Mesodermal cell (in vitro differentiated cells): Measurements from ENCODE around the gene KIF3C. TPM values are rescaled to one million over a fixed set of nuclear protein-coding genes. Genes with fewer than 3 reads are reported as not detected.
A peak's percentile ranks its signal among the peaks of the same experiment; 100 is the strongest.
"Not testable (repeated sequence)": the region's sequence is repeated elsewhere in the genome, so short reads cannot be mapped to it uniquely, and the experiment has no call there.

Source experiments
- H3K27ac ChIP-seq: 2 replicates; pipeline ENCODE4 v1.7.0; 2013; ENCODE audit warnings: mild to moderate bottlenecking, low read depth, low read length, moderate library complexity; ENCODE audit not compliant: severe bottlenecking
- H3K36me3 ChIP-seq: 2 replicates; pipeline ENCODE4 v1.7.1; 2013; ENCODE audit warnings: mild to moderate bottlenecking, low read length, moderate library complexity; ENCODE audit not compliant: control insufficient read depth, insufficient read depth
- H3K4me1 ChIP-seq: one replicate; pipeline ENCODE4 v1.7.1; 2013; ENCODE audit warnings: mild to moderate bottlenecking, low read length; ENCODE audit not compliant: insufficient read depth, control insufficient read depth, poor library complexity, severe bottlenecking
- H3K4me3 ChIP-seq: 2 replicates; pipeline ENCODE4 v1.7.0; 2013; ENCODE audit warnings: low read length, control low read depth, mild to moderate bottlenecking; ENCODE audit not compliant: insufficient read depth, poor library complexity, severe bottlenecking; ENCODE audit errors: extremely low read depth
- H3K9me3 ChIP-seq: 2 replicates; pipeline ENCODE4 v1.7.1; 2013; ENCODE audit warnings: mild to moderate bottlenecking, low read length, moderate library complexity; ENCODE audit not compliant: control insufficient read depth
- WGBS, 2 experiments: methylation state at CpG; one replicate each; pipeline ENCODE4 v1.1.5; 2013; ENCODE audit warnings: missing lambda C conversion rate in 2 of 2; ENCODE audit not compliant: insufficient coverage in 2 of 2; 5-methylcytosine and 5-hydroxymethylcytosine counted together
- polyA plus RNA-seq, 2 experiments: library from polyadenylated mRNA; stranded (reverse); fragments of 50-300 nt; gene quantifications; one replicate each; pipeline ENCODE4 v1.2.3, GENCODE V29; 2013

Gene KIF3C
- polyA plus RNA-seq (2013, experiment 1 of 2), result 48.1 TPM
- polyA plus RNA-seq (2013, experiment 2 of 2), result 37.7 TPM

DNA sequence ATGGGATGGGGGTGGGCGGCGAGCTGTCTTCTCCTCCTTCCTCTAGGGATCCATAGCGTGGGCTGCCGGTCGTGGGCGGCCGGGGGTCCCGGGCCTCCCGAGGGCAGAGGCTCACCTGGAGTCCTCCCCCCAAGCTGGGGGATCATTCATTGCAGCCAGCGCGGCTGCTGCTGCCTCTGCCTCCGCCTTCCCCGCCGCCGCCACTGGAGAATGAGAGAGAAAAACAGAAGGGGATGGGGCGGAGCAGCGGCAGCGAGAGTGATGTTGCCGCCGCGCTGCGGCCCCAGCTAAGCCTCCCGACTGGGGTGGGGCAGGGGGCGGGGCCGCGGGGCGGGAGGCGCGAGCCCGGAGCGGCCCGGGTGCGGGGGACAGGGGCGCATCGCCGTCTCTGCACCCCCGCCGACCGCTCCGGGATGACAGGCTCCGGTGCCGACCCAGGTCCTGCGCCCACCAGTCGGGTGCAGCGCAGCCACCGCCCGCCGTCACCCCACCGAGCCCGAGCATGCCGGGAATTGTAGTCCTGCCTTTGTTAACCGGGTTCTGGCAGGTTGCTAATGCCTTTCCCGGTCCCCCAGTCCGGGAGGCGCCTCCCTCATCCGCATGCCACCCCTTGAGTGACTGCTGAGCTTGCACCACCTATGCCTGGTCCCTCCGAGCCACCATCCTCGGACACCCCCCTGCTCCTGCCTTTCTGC is at the start of gene KIF3C:
Gene KIF3C, minus strand, starts transcription at position 225 of the 695 bp plus-strand sequence. CDS start 580 bp downstream, outside the sequence.
- Histone ChIP-seq H3K4me1 (peaks cover 26% of the 10 kb centered on the region), H3K27ac (peak within 1 kb of the TSS; percentile 45), H3K9me3 (no peaks in the 10 kb centered on the region), H3K36me3 (peaks cover 28% of the 10 kb centered on the region), H3K4me3 (peak within 1 kb of the TSS; percentile 79)
- 1 to 2% methylated on average over 14 to 49 of the region's 58 CpGs for WGBS, 2 experiments

DNA sequence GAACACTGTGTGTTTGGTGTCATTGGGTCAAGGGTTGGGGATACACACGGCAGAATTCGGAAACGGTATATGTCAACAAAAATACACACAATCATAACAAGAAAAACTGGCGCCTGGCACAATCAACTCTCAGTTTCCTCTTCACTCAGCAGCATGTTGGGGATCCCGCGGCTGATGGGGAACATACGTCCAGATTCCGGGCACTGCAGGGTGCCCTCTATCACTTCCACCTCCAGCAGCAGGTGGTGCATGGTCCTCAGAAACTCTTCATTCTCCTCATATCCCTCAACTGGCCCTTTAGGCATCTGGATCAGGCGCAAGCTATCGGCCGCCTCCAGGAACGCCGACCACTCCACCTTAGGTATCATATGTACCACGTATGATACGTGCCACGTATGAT is 45.8 kb upstream of the KIF3C start:
- 93 to 94% methylated on average over 11 to 13 of the region's 16 CpGs for WGBS, 2 experiments
- H3K27ac ChIP-seq, H3K4me1 ChIP-seq, H3K4me3 ChIP-seq, H3K9me3 ChIP-seq, H3K36me3 ChIP-seq: not testable (repeated sequence)

DNA sequence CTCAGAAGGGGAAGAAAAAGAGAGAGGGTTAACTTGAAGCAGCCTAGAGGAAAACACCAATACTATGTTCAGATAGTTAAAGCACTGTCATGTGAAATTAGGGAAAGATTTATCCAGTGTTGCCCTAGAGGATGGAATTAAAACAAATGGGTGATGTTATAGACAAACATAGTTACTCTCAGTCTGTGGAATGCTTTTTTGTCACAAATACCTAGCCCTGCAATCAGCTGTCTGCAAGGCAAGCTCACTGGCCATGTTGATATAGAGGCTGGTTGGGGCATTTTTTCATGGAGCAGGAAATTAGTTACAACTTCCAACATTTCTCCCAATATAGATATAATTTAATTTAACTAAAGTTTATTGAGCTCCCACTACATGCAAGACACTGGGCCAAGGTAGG is 43.2 kb upstream of the KIF3C start:
- Histone ChIP-seq H3K9me3 (no peaks in the 10 kb centered on the region), H3K4me1 (no peaks in the 10 kb centered on the region), H3K36me3 (no peaks in the 10 kb centered on the region), H3K4me3 (no peak overlapping the region), H3K27ac (no peak overlapping the region)

DNA sequence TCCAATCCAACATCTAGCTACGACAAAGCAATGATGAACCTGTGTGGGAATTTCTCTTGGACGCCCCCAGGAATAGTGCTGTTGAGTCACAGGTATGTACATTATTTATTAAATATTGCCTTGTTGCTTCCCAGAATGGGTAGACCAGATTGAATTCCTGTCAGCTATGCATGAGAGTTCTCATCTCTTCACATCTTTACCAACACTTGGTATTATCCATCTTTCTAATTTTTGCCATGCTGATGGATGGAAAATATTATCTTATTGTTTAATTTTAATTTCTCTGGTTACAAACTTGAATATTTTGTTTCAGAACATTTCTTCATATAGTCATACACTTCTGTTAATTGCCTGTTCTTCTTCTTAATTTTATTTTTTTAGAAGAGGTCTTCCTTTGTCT is 42.0 kb upstream of the KIF3C start:
- Histone ChIP-seq H3K27ac (no peak overlapping the region), H3K9me3 (no peaks in the 10 kb centered on the region), H3K4me3 (no peak overlapping the region), H3K4me1 (no peaks in the 10 kb centered on the region), H3K36me3 (no peaks in the 10 kb centered on the region)
- no CpG with 5 or more reads among the region's 2 CpGs for WGBS, 2 experiments

DNA sequence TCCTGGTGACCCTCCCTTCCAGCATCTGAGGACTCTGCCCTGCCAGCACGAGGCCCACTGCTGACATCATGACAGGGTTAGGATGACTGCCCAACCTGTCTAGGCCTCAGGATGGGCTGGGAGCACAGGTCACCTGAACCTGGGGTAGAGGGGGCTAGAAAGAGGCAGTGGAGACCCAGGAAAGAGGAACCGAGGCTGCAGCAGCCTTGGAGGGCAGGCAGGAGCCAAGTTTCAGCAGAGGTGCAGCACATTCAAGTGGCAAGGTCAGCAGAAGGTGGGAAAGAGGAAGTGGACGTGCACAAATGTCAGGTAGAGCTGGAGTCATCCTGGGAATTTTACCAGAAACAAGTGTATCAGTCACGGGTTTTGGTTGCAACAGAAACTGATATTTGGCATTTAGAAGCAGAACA is 37.9 kb upstream of the KIF3C start:
- Histone ChIP-seq H3K9me3 (no peaks in the 10 kb centered on the region), H3K27ac (no peak overlapping the region), H3K36me3 (no peaks in the 10 kb centered on the region), H3K4me1 (peaks cover 13% of the 10 kb centered on the region), H3K4me3 (no peak overlapping the region)
- 75 to 81% methylated on average over 4 of the region's 4 CpGs for WGBS, 2 experiments

DNA sequence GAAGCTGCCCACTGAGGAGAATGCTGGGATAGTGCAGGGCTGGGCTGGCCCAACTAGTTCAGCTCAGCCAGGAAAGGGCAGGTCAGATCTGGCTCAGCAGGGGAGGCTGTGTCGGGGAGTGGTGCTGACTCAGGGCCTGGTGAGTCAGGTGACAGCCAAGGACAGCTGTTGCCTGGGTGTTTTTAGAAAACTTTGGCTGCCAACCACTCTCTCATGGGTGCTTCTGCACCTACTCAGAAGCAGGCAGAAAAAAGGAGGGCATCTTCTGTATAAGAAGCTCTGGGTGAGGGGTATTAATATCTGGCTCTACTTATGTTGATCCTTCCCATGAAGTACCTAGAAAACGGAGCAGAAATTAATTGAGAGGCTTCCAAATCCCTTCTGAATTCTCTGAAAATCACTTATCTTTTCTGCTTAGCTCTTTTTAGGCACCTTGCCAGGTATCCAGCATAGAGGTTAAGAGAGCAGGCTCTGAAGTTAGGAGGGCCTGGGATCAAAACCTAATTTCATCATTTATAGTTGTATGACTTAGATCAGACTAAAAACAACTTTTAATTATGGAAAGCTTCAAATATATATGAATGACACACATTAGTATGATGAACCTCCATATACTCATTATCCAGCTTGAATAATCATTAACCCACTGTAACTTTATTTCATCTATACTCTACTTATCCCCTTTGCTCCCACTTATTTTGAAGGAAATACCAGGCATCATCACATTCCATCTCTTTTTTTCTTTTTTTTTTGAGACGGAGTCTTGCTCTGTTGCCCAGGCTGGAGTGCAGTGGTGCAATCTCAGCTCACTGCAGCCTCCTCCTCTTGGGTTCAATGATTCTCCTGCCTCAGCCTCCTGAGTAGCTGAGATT is 36.1 kb upstream of the KIF3C start:
- 55 to 100% methylated on average over 1 to 2 of the region's 3 CpGs for WGBS, 2 experiments
- Histone ChIP-seq H3K27ac (no peak overlapping the region), H3K9me3 (no peaks in the 10 kb centered on the region), H3K4me1 (peaks cover 13% of the 10 kb centered on the region), H3K4me3 (no peak overlapping the region), H3K36me3 (no peaks in the 10 kb centered on the region)

DNA sequence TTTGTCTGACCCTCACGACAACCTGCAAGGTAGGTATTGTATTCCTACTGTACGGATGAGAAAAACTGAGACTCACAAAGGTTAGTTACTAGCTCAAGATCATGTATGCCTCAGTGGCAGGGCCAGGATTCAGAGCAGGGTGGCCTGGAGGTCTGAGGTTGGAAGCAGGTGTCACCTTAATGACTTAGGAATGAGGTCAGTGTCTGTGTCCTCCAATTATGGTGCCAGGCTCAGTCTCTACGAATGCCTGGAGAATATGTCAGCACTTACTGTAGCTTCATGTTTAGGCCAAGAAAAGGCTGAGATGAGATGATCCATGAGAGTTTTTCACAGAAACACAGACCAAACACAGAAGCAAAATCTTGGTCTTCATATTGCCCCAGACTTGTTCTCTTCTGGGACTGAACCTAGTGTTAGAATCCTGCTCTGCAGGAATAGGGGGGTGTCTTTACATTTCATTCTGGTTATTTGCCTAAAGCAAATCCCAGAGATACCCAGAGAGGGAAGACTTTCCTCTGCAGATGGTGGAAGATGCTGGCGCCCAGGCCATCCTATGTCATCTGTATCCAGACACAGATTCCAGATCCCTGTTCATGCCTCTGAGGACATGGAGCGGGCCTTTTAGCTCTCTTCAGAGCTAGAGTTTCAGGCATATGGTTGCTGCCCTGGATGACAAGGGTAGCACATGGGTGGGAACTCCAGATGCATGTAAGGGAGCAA is 35.3 kb upstream of the KIF3C start:
- 90 to 96% methylated on average over 4 to 5 of the region's 5 CpGs for WGBS, 2 experiments
- Histone ChIP-seq H3K9me3 (no peaks in the 10 kb centered on the region), H3K27ac (no peak overlapping the region), H3K4me1 (peaks cover 15% of the 10 kb centered on the region), H3K36me3 (no peaks in the 10 kb centered on the region), H3K4me3 (no peak overlapping the region)

DNA sequence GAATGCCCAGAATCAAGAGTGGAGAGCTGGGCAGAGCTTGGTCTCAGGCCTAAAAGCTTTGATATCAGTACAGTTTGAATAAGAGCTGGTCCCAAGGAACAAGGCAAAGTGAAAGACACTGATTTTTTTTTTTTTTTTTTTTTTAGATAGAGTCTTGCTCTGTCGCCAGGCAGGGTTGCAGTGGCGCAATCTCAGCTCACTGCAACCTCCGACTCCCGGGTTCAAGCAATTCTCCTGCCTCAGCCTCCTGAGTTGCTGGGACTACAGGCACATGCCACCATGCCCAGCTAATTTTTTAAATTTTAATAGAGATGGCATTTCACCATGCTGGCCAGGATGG is 34.4 kb upstream of the KIF3C start:
- H3K4me1 ChIP-seq, result peaks cover 24% of the 10 kb centered on the region
- H3K9me3 ChIP-seq, H3K4me3 ChIP-seq, H3K27ac ChIP-seq, H3K36me3 ChIP-seq: not testable (repeated sequence)
- 100% methylated on average over 2 of the region's 4 CpGs for WGBS, 2 experiments

DNA sequence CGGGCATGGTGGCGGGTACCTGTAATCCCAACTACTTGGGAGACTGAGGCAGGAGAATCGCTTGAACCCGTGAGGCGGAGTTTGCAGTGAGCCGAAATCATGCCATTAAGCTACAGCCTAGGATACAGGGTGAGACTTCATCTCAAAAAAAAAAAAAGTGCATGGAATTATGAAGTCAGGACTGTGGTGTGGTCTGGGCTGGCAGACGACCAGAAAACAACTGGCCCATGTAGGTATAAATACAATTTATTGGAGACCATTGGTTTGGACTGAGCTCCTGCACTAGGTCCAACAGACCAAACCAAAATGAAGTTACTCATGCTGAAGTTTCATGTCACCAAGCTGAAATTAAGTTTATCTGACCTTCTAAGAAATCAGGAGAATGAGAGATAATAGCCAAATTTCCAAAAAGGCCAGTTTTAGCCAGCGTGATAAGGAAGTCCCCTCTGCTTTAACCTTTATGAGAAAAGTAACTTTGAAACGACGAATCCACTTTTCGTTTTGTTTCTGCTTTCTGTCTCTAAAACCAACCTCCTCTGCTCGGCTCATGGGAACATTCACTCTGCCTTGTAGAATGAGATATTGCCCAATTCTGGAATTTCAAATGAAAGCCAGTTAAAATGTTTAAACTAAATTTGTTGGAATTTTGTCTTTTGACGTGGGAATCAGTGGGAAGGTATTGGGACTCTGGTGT is 33.9 kb upstream of the KIF3C start:
- H3K27ac ChIP-seq, result no peak overlapping the region
- WGBS, 2 experiments, result 96% methylated on average over 8 to 11 of the region's 13 CpGs
- no peaks in the 10 kb centered on the region for H3K9me3 ChIP-seq

DNA sequence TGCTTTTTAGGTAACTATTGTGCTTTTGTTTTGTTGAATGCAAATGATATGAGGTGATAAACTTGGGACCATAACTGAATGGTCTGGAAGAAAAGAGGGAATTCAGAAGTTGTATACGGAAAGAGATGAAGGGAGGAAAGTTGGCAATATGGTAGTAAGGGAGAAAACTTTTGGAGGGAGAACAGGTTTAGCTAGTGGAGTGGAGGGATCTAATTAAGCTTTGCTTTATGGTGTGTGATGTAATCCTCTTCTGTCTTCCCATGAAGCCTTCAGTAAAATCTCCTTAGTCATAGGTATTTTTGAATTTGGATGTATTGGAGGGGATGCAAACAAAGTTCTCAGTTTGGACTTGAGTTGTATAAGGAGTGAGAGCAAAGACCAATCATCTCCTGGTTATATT is 31.4 kb upstream of the KIF3C start:
- 93 to 100% methylated on average over 1 of the region's 1 CpG for WGBS, 2 experiments
- H3K4me1 ChIP-seq, result peaks cover 29% of the 10 kb centered on the region

More for the DNA sequence above, 33.9 kb upstream of the KIF3C start:
- Histone ChIP-seq H3K4me3 (no peak overlapping the region), H3K4me1 (peaks cover 29% of the 10 kb centered on the region), H3K36me3 (no peaks in the 10 kb centered on the region)

More for the DNA sequence above, 31.4 kb upstream of the KIF3C start:
- no peaks in the 10 kb centered on the region for H3K9me3 ChIP-seq
- H3K27ac ChIP-seq, result no peak overlapping the region
- no peaks in the 10 kb centered on the region for H3K36me3 ChIP-seq
- no peak overlapping the region for H3K4me3 ChIP-seq
